GM12801 (cell line): ENCODE data around the gene ITGA3.

Experiments used
- CTCF ChIP-seq: IDR thresholded peaks from one replicate; pipeline ENCODE4 v1.5.1; 2011; ENCODE audit warnings: control low read depth; ENCODE audit not compliant: insufficient read length; ENCODE audit errors: extremely low read depth

Gene ITGA3

GRCh38 chr17:50056217-50056960, 479 bp downstream of the ITGA3 start:
- TF ChIP-seq CTCF: no peak

GRCh38 chr17:50056961-50057330, 1.0 kb downstream of the ITGA3 start:
- no peak for TF ChIP-seq CTCF

- TF ChIP-seq CTCF: no peak
Observed at GRCh38 chr17:50057521-50057991, 1.6 kb downstream of the ITGA3 start.

GRCh38 chr17:50058296-50058953, 2.5 kb downstream of the ITGA3 start:
- TF ChIP-seq CTCF: no peak

GRCh38 chr17:50059256-50059655, 3.3 kb downstream of the ITGA3 start:
- no peak for TF ChIP-seq CTCF

GRCh38 chr17:50059759-50060273, 3.9 kb downstream of the ITGA3 start:
- TF ChIP-seq CTCF: no peak

GRCh38 chr17:50060951-50061712, 5.2 kb downstream of the ITGA3 start:
- TF ChIP-seq CTCF: no peak
